GM13977 (cell line): Measurements from ENCODE around the gene FHIT.

Experiments used
- DNase-seq: peaks from one replicate; pipeline ENCODE4 v3.0.0; 2012; ENCODE audit warnings: low spot score
- CTCF ChIP-seq: IDR thresholded peaks from 2 replicates; pipeline ENCODE4 v1.5.1; 2012; ENCODE audit warnings: mild to moderate bottlenecking, control low read depth; ENCODE audit not compliant: insufficient read depth; ENCODE audit errors: extremely low read depth, missing control alignments
- in situ Hi-C: fragments of 300-500 bp; cut with MboI; formaldehyde crosslinking; loops from one replicate; pipeline ENCODE4 v1.12.0; 2022; ENCODE audit warnings: low sequenced_read_pairs, low pct_unique_long_range_greater_than_20kb, mixed read lengths, inconsistent platforms; ENCODE audit not compliant: unreplicated experiment

The FHIT gene

DNA sequence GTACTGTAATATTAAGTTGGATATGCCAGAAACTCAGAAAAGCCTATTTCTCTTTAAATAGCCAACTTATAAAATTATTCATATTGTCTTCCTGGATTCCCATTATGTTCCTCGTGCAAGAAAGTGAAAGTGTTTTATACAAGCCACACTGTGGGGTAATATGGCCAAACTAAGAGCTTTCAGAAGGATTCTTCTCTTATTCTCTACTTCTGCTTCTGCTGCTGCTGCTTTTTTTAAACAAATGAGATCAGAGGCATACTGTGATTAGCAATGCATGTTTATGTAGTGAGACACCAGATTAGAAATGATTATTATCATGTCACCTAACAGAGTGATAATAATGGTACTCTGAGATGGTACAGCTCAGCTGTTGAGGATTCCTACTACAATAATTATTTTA lies 1174.9 kb downstream of the FHIT start:
- DNase-seq: no peak
- TF ChIP-seq CTCF: no peak
- in situ Hi-C loops: no loop called here

GRCh38 chr3:60073942-60074341 lies 1177.3 kb downstream of the FHIT start:
- in situ Hi-C loops: no loop called here
- no peak for DNase-seq
- no peak for TF ChIP-seq CTCF

- in situ Hi-C loops: no loop called here
- TF ChIP-seq CTCF: no peak
- no peak for DNase-seq
Measured at GRCh38 chr3:60073228-60073627, 1178.0 kb downstream of the FHIT start.

DNA sequence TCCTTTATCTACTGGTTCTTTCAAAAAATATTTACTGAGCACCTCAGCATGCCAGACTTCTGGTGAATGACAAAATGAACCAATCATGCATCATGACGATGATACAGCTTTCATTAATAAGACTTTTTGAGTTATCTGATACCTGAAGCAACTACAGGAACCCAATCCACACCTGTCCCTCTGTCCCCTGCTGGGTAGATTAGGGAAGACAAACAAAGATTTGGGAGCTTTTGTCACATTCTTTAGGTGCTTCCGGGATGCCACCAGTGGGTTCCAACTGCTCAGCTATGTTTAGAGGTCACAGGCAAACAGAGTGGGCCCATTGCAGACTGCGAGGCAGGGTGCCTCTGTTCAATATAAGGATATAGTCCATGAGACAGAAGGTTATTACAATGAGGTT lies 1180.9 kb downstream of the FHIT start:
- in situ Hi-C loops: no loop called here
- no peak for DNase-seq
- TF ChIP-seq CTCF: no peak

GRCh38 chr3:60065227-60065868 lies 1185.9 kb downstream of the FHIT start:
- no peak for TF ChIP-seq CTCF
- in situ Hi-C loops: no loop called here
- DNase-seq: no peak

DNA sequence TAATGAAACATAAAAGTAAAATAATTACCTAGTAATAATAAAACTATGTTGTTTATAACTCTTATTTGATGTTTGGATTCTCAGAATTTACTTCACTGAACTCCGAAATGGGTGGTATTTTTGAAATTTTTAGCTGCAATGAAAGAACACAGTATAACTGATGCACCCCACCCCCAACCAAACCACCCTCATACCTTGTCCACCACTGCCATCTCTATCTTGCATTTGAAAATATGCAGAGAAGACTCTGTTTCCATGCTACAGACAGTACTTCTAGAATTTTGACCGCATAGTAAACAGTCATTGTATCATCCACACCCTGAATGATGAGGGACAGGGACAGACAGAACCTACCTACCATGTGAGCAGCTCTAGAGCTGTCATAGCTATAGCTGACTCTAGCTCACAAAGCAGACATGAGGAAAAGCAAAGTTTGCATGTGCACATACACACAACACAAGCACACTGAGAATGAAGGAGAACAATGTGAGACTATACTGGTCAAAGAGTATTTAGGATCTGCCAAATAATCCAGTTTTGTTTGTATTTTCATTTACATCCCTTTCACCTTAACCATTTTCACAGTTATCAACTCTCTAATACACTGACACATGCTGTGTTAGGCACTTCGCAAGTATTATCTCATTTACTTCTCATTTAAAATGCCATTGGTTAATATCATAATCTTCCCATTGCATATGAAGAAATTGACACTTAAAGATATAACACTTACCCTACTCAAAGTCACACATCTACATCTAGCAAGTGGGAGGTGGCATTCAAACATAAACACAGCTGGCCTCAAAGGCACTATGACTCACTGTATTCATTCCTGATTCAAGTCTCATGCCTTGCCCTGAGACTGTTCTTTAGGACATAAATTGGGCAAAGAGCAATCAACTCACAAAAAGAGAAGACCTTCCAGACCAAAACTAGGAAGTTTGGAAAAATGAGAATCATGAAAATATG lies 1186.8 kb downstream of the FHIT start:
- DNase-seq: no peak
- no peak for TF ChIP-seq CTCF
- in situ Hi-C loops: no loop called here
